ENCODE results near the gene ZHX3. TPM values are rescaled to one million over a fixed set of nuclear protein-coding genes. Genes with fewer than 3 reads are reported as not detected.

ZHX3 gene
- total RNA-seq, 1 donor from 2014 or later: 34.5 TPM

DNA sequence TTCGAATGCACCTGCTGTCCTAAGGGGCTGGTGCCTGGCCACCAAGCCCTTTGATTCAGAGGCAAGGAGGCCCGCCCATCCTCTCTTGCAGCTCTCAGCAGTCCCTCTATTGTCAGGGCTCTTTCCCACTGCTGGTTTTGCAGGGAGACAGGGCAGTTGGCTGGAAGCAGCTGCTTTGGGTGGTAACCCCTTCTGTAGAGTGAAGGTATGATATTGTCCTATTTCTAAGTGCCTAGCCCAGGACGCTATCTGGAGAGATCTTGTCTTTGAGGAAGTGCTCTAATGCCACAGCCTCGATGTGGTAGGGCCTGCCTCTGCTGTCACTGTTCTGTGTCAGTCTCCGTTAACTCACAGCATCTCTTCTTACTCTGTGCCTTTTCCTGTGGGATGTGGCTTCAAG lies 174.6 kb downstream of the ZHX3 start:
- TF ChIP-seq CTCF (IDR thresholded peaks at IDR 0.05): no peak
- peak overlapping the region; percentile 21 for H3K4me3 ChIP-seq
- intact Hi-C loops (cut with DNase I): no loop called here
- no peaks in the 10 kb centered on the region for H3K27me3 ChIP-seq (ENCODE audit: low read depth)
- DNase-seq (no peak), ATAC-seq (no peak)
- peak overlapping the region; percentile 73 for H3K27ac ChIP-seq
- no peaks in the 10 kb centered on the region for H3K9me3 ChIP-seq
- peaks cover 4% of the 10 kb centered on the region for H3K36me3 ChIP-seq
- peaks cover 100% of the 10 kb centered on the region for H3K4me1 ChIP-seq

- DNase-seq (no peak), ATAC-seq (no peak)
- peak overlapping the region; percentile 73 for H3K27ac ChIP-seq
- no peaks in the 10 kb centered on the region for H3K9me3 ChIP-seq
- H3K36me3 ChIP-seq: peaks cover 4% of the 10 kb centered on the region
- H3K4me1 ChIP-seq: peaks cover 94% of the 10 kb centered on the region
- peak overlapping the region; percentile 21 for H3K4me3 ChIP-seq
- intact Hi-C loops (cut with DNase I): no loop called here
- no peaks in the 10 kb centered on the region for H3K27me3 ChIP-seq (ENCODE audit: low read depth)
- TF ChIP-seq CTCF (IDR thresholded peaks at IDR 0.05): no peak
Observed at GRCh38 chr20:41142245-41142644, 175.3 kb downstream of the ZHX3 start.

GRCh38 chr20:41141153-41141815 lies 176.2 kb downstream of the ZHX3 start:
- Histone ChIP-seq H3K4me3 (peak overlapping the region; percentile 7), H3K27me3 (ENCODE audit: low read depth) (no peaks in the 10 kb centered on the region), H3K4me1 (peaks cover 87% of the 10 kb centered on the region), H3K27ac (peak overlapping the region; percentile 73), H3K9me3 (no peaks in the 10 kb centered on the region), H3K36me3 (peaks cover 4% of the 10 kb centered on the region)
- intact Hi-C loops (cut with DNase I): no loop called here
- TF ChIP-seq CTCF (IDR thresholded peaks at IDR 0.05): no peak
- ATAC-seq: no peak
- DNase-seq: no peak

- Histone ChIP-seq H3K4me3 (no peak overlapping the region), H3K27ac (peak overlapping the region; percentile 73), H3K27me3 (ENCODE audit: low read depth) (no peaks in the 10 kb centered on the region), H3K9me3 (no peaks in the 10 kb centered on the region), H3K36me3 (peaks cover 4% of the 10 kb centered on the region), H3K4me1 (peaks cover 87% of the 10 kb centered on the region)
- no peak for DNase-seq
- no peak for ATAC-seq
- TF ChIP-seq CTCF (IDR thresholded peaks at IDR 0.05): no peak
- intact Hi-C loops (cut with DNase I): no loop called here
Observed at GRCh38 chr20:41140226-41141133, 177.1 kb downstream of the ZHX3 start.

GRCh38 chr20:41139227-41140093 lies 178.1 kb downstream of the ZHX3 start:
- Histone ChIP-seq H3K36me3 (peaks cover 2% of the 10 kb centered on the region), H3K27ac (peak overlapping the region; percentile 95), H3K27me3 (ENCODE audit: low read depth) (no peaks in the 10 kb centered on the region), H3K4me3 (peak overlapping the region; percentile 87), H3K9me3 (no peaks in the 10 kb centered on the region), H3K4me1 (peaks cover 81% of the 10 kb centered on the region)
- intact Hi-C loops (cut with DNase I): no loop called here
- no peak for ATAC-seq
- no peak for TF ChIP-seq CTCF (IDR thresholded peaks at IDR 0.05)
- DNase-seq: no peak
